Right cardiac atrium (tissue), 5 donors: ENCODE measurements around the gene PCDHGA12. TPM values are rescaled to one million over a fixed set of nuclear protein-coding genes. Genes with fewer than 3 reads are reported as not detected.
"Not testable (repeated sequence)": the region's sequence is repeated elsewhere in the genome, so short reads cannot be mapped to it uniquely, and the experiment has no call there.

Source experiments
- ATAC-seq, 2 donors: fragments of 200-7000 bp; cut with Tn5 transposase; one replicate each; pipeline versions ENCODE4 v1.8.0 to v1.9.1; 2020; ENCODE audit warnings: moderate library complexity in 2 of 2, mild to moderate bottlenecking in 1 of 2
- DNase-seq, 3 donors: peaks; one replicate each; pipeline ENCODE4 v3.0.0-alpha.2; 2020
- H3K27ac ChIP-seq: one replicate; pipeline ENCODE4 v1.5.1; 2013; ENCODE audit warnings: mild to moderate bottlenecking, low read length, control low read depth, moderate library complexity
- H3K27me3 ChIP-seq: one replicate; pipeline ENCODE4 v1.6.1; 2013; ENCODE audit not compliant: control insufficient read depth, insufficient read depth
- H3K4me1 ChIP-seq: one replicate; pipeline ENCODE4 v1.6.1; 2013; ENCODE audit warnings: low read length; ENCODE audit not compliant: control insufficient read depth, insufficient read depth
- H3K4me3 ChIP-seq: one replicate; pipeline ENCODE4 v1.5.1; 2013; ENCODE audit warnings: low read length, control low read depth
- H3K9me3 ChIP-seq: one replicate; pipeline ENCODE4 v1.6.1; 2013; ENCODE audit warnings: low read length; ENCODE audit not compliant: control insufficient read depth
- WGBS: extraction: QIAGEN DNeasy Blood & Tissue Kit; methylation state at CpG from one replicate; pipeline ENCODE4 v1.1.7; 2013; 5-methylcytosine and 5-hydroxymethylcytosine counted together
- intact Hi-C, 4 donors: fragments of 100-400 bp; cut with DNase I; formaldehyde crosslinking; loops; one replicate each; pipeline versions ENCODE4 v1.11.0 to v1.14.0; 2022 to 2023
- polyA plus RNA-seq: library from polyadenylated mRNA; stranded (reverse); fragments of 200-250 nt; gene quantifications from one replicate; pipeline ENCODE4 v1.2.3, GENCODE V29; 2013
- total RNA-seq, 4 donors: library from RNA; stranded (reverse); fragmentation: NEBNext Ultra II Directional; extraction: Animal tissue kit (Norgen Biotek cat#: 25700); gene quantifications; one replicate each; pipeline ENCODE4 v1.2.1, GENCODE V29; 2021
- donor health status: healthy with polysubstance abuse.
- donor health status: DM: no; HTN: yes; CAD: no.
- donor health status: DM: no; HTN: no; CAD: no.
- donor health status: DM: no; HTN: yes; CAD: no; lungs with severe emphysema.
- donor health status: DM: yes; HTN: yes; CAD: no.

PCDHGA12 gene
- total and polyA plus RNA-seq, 5 donors, result 2.7 to 7.1 (median 5.0) TPM

DNA sequence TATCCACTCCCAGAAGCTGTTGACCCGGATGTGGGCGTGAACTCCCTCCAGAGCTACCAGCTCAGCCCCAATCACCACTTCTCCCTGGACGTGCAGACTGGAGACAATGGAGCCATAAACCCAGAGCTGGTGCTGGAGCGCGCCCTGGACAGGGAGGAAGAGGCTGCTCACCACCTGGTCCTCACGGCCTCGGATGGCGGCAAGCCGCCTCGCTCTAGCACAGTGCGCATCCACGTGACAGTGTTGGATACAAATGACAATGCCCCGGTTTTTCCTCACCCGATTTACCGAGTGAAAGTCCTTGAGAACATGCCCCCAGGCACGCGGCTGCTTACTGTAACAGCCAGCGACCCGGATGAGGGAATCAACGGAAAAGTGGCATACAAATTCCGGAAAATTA is 37.0 kb upstream of the PCDHGA12 start:
- WGBS, result 35% methylated on average over 21 of the region's 21 CpGs
- no peak for DNase-seq
- Histone ChIP-seq H3K4me1 (no peaks in the 10 kb centered on the region), H3K27me3 (no peaks in the 10 kb centered on the region), H3K27ac (no peak overlapping the region), H3K9me3 (peaks cover 13% of the 10 kb centered on the region), H3K4me3 (no peak overlapping the region)
- intact Hi-C loops, result no loop called here
- ATAC-seq, result no peak

DNA sequence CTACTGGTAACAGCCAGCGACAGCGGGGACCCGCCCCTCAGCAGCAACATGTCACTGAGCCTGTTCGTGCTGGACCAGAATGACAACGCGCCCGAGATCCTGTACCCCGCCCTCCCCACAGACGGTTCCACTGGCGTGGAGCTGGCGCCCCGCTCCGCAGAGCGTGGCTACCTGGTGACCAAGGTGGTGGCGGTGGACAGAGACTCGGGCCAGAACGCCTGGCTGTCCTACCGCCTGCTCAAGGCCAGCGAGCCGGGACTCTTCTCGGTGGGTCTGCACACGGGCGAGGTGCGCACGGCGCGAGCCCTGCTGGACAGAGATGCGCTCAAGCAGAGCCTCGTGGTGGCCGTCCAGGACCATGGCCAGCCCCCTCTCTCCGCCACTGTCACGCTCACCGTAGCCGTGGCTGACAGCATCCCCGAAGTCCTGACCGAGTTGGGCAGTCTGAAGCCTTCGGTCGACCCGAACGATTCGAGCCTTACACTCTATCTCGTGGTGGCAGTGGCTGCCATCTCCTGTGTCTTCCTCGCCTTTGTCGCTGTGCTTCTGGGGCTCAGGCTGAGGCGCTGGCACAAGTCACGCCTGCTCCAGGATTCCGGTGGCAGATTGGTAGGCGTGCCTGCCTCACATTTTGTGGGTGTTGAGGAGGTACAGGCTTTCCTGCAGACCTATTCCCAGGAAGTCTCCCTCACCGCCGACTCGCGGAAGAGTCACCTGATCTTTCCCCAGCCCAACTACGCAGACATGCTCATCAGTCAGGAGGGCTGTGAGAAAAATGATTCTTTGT is 35.7 kb upstream of the PCDHGA12 start:
- H3K4me1 ChIP-seq, H3K27me3 ChIP-seq, H3K4me3 ChIP-seq, ATAC-seq, H3K27ac ChIP-seq, intact Hi-C loops, DNase-seq: not testable (repeated sequence)
- WGBS, result 31% methylated on average over 43 of the region's 53 CpGs
- peaks cover 14% of the 10 kb centered on the region for H3K9me3 ChIP-seq

DNA sequence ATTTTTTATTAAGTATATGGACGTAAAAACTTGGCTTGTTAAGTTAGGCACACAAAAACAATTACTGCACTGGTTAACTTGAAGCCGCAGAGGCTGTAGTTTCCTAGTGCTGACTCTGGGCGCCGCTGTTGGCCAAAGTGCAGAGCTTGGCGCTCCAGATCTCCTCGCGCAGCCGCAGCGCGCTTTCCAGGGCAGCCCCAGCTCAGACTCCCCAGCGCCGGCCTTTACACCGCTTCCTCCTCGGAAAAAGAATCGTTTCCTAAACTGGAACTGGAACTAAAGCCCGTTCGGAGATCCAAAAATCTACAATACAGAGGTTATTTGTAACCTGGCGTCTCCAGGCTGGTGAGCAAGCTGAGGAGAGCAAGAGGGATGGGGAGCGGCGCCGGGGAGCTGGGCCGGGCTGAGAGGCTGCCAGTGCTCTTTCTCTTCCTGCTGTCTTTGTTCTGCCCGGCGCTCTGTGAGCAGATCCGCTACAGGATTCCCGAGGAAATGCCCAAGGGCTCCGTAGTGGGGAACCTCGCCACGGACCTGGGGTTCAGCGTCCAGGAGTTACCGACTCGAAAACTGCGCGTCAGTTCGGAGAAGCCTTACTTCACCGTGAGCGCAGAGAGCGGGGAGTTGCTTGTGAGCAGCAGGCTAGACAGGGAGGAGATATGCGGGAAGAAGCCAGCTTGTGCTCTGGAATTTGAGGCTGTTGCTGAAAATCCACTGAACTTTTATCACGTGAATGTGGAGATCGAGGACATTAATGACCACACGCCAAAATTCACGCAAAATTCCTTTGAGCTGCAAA is 32.4 kb upstream of the PCDHGA12 start, which contains the start of gene PCDHGB5:
Gene PCDHGB5, plus strand, starts transcription at position 192 of the 796 bp plus-strand sequence. Its CDS starts 181 bp downstream, at position 373.
- peak; percentile 86 to 91 for ATAC-seq
- intact Hi-C loops, H3K27ac ChIP-seq, H3K27me3 ChIP-seq, H3K4me1 ChIP-seq: not testable (repeated sequence)
- Histone ChIP-seq H3K4me3 (peak within 1 kb of the TSS; percentile 23), H3K9me3 (peaks cover 14% of the 10 kb centered on the region)
- 8% methylated on average over 24 of the region's 43 CpGs for WGBS
- peak in 2 of 3 donors; percentile 76 to 80 for DNase-seq

DNA sequence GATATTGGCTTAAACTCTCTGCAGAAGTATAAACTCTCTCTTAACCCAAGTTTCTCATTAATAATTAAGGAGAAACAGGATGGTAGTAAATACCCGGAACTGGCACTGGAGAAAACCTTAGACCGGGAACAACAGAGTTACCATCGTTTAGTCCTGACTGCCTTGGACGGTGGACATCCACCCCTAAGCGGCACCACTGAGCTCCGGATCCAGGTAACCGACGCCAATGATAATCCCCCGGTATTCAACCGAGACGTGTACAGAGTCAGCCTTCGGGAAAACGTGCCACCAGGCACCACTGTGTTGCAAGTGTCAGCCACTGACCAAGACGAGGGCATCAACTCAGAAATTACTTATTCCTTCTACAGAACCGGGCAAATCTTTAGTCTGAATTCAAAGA is 31.7 kb upstream of the PCDHGA12 start:
- Histone ChIP-seq H3K4me1 (no peaks in the 10 kb centered on the region), H3K4me3 (no peak overlapping the region), H3K27me3 (no peaks in the 10 kb centered on the region), H3K9me3 (peaks cover 13% of the 10 kb centered on the region), H3K27ac (no peak overlapping the region)
- DNase-seq, result no peak
- no peak for ATAC-seq
- intact Hi-C loops, result no loop called here
- WGBS, result 23% methylated on average over 15 of the region's 15 CpGs

DNA sequence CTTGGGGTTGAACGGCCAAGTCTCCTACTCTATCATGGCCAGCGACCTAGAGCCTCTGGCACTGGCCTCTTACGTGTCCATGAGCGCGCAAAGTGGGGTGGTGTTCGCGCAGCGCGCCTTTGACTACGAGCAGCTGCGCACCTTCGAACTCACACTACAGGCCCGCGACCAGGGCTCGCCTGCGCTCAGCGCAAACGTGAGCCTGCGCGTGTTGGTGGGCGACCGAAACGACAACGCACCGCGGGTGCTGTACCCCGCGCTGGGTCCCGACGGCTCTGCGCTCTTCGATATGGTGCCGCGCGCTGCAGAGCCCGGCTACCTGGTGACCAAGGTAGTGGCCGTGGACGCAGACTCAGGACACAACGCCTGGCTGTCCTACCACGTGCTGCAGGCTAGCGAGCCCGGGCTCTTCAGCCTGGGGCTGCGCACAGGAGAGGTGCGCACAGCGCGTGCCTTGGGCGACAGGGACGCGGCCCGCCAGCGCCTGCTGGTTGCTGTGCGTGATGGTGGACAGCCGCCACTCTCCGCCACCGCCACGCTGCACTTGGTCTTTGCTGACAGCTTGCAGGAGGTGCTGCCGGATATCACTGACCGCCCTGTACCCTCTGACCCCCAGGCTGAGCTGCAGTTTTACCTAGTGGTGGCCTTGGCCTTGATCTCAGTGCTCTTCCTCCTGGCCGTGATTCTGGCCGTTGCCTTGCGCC is 30.6 kb upstream of the PCDHGA12 start:
- intact Hi-C loops, result loop anchor here in 1 of 4 donors (10.0 kb wide), 1 partner anchor 165 kb away; no protein-coding TSS in a partner anchor
- 22% methylated on average over 61 of the region's 61 CpGs for WGBS
- DNase-seq (no peak), ATAC-seq (peak in 1 of 2 donors; percentile 19)
- Histone ChIP-seq H3K9me3 (peaks cover 14% of the 10 kb centered on the region), H3K4me3 (no peak overlapping the region), H3K4me1 (no peaks in the 10 kb centered on the region), H3K27ac (no peak overlapping the region), H3K27me3 (no peaks in the 10 kb centered on the region)

DNA sequence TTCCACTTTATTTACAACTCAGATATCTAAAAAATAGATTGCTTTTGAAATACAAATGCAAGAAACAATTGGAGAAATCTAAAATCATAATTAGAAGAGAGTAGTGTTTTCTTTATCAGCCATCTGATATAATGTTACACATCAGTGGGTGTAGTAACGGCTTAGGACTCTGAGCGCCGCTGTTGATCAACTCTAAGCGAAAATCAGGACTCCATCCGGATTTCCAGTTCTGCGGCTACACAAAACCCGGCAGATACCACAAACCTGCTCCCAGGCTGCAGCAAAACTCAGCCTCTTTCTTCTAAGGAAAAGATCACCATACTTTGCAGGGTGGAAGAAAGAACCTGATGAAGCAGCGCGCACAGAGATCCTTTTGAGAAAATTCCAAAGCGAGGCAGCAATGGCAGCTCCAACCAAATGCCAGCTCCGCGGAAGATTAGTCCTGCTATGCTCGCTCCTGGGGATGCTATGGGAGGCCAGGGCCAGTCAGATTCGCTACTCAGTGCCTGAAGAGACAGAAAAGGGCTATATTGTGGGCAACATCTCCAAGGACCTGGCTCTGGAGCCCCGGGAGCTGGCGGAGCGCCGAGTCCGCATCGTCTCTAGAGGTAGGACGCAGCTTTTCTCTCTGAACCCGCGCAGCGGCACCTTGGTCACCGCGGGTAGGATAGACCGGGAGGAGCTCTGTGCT is 27.6 kb upstream of the PCDHGA12 start, which contains the start of gene PCDHGA9:
Gene PCDHGA9, plus strand, starts transcription at position 226 of the 691 bp plus-strand sequence. Its CDS starts 175 bp downstream, at position 401.
- no peak within 1 kb of the TSS for H3K27ac ChIP-seq
- H3K4me3 ChIP-seq, result peak within 1 kb of the TSS; percentile 40
- H3K27me3 ChIP-seq, result no peaks in the 10 kb centered on the region
- H3K4me1 ChIP-seq, result no peaks in the 10 kb centered on the region
- H3K9me3 ChIP-seq, result peaks cover 15% of the 10 kb centered on the region
- DNase-seq, result no peak
- intact Hi-C loops, result loop anchor here in 1 of 4 donors (10.0 kb wide), 1 partner anchor 168 kb away; no protein-coding TSS in a partner anchor
- ATAC-seq, result no peak
- 19% methylated on average over 27 of the region's 27 CpGs for WGBS

DNA sequence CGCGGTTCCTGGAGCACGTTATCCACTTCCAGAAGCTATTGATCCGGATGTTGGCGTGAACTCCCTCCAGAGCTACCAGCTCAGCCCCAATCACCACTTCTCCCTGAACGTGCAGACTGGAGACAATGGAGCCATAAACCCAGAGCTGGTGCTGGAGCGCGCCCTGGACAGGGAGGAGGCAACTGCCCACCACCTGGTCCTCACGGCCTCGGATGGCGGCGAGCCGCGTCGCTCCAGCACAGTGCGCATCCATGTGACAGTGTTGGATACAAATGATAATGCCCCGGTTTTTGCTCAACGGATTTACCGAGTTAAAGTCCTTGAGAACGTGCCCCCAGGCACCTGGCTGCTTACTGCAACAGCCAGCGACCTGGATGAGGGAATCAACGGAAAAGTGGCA is 26.9 kb upstream of the PCDHGA12 start:
- Histone ChIP-seq H3K9me3 (peaks cover 15% of the 10 kb centered on the region), H3K27me3 (no peaks in the 10 kb centered on the region), H3K27ac (no peak overlapping the region), H3K4me1 (no peaks in the 10 kb centered on the region), H3K4me3 (peak overlapping the region; percentile 40)
- DNase-seq (no peak), ATAC-seq (no peak)
- intact Hi-C loops, result loop anchor here in 1 of 4 donors (10.0 kb wide), 1 partner anchor 169 kb away; no protein-coding TSS in a partner anchor
- WGBS, result 27% methylated on average over 22 of the region's 22 CpGs

DNA sequence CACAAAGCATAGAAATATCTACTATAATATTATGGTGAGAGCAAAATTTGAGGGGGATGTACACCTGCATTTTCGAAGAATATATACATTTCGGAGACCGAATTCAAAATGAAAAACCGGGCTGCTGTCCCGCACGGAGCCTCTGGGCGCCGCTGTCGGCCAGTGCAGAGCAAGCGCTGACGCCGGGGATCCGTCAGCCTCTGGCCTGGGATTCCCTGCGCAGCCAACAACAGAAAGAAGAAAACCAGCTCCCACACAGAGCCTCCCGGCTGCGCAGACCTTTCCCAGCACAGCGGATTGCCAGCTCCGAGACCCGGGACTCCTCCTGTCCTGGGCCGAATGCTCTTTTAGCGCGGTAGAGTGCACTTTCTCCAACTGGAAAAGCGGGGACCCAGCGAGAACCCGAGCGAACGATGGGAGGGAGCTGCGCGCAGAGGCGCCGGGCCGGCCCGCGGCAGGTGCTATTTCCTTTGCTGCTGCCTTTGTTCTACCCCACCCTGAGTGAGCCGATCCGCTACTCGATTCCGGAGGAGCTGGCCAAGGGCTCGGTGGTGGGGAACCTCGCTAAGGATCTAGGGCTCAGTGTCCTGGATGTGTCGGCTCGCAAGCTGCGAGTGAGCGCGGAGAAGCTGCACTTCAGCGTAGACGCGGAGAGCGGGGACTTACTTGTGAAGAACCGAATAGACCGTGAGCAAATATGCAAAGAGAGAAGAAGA is 22.4 kb upstream of the PCDHGA12 start, which contains the start of gene PCDHGB6:
Gene PCDHGB6, plus strand, starts transcription at position 232 of the 716 bp plus-strand sequence. Its CDS starts 182 bp downstream, at position 414.
- H3K4me3 ChIP-seq, result peak within 1 kb of the TSS; percentile 56
- 10% methylated on average over 50 of the region's 51 CpGs for WGBS
- not testable (repeated sequence) for H3K9me3 ChIP-seq, H3K27me3 ChIP-seq, H3K4me1 ChIP-seq, H3K27ac ChIP-seq
- peak; percentile 44 to 82 (median 76) for DNase-seq
- ATAC-seq, result peak; percentile 84 to 89
- intact Hi-C loops, result loop anchor here in 1 of 4 donors (5.0 to 10.0 kb wide), 2 partner anchors 154 to 173 kb away; no protein-coding TSS in a partner anchor

DNA sequence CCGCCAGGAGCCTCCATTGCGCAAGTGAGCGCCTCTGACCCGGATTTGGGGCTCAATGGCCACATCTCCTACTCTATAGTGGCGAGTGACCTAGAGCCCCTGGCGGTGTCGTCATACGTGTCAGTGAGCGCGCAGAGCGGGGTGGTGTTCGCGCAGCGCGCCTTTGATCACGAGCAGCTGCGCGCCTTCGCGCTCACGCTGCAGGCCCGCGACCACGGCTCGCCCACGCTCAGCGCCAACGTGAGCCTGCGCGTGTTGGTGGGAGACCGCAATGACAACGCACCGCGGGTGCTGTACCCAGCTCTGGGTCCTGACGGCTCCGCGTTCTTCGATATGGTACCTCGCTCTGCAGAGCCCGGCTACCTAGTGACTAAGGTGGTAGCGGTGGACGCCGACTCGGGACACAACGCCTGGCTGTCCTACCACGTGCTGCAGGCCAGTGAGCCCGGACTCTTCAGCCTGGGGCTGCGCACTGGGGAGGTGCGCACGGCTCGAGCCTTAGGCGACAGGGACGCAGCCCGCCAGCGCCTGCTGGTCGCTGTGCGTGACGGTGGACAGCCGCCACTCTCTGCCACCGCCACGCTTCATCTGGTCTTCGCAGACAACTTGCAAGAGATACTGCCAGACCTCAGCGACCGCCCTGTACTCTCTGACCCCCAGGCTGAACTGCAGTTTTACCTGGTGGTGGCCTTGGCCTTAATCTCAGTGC is 20.6 kb upstream of the PCDHGA12 start:
- ATAC-seq (no peak), DNase-seq (no peak)
- WGBS, result 24% methylated on average over 64 of the region's 64 CpGs
- Histone ChIP-seq H3K27me3 (no peaks in the 10 kb centered on the region), H3K4me3 (no peak overlapping the region), H3K27ac (no peak overlapping the region), H3K4me1 (no peaks in the 10 kb centered on the region), H3K9me3 (peaks cover 5% of the 10 kb centered on the region)
- intact Hi-C loops, result loop anchor here in 1 of 4 donors (5.0 to 10.0 kb wide), 3 partner anchors 115 to 175 kb away; no protein-coding TSS in a partner anchor
